Adrenal gland (tissue), 19 donors: Measurements from ENCODE around the gene MPDZ. TPM values are rescaled to one million over a fixed set of nuclear protein-coding genes. Genes with fewer than 3 reads are reported as not detected.

Source experiments
- DNase-seq, 7 donors: peaks; one replicate each; pipeline ENCODE4 v3.0.0-alpha.2; 2019 to 2020
- H3K27ac ChIP-seq, 5 donors: fragments of 200-600 bp; sonication (generic) in 4 of 5; 1 replicate in 3 of 5; 2 replicates in 2 of 5; pipeline versions ENCODE4 v1.5.1 to v1.8.0; 2016 to 2020; ENCODE audit warnings: mild to moderate bottlenecking in 1 of 5
- H3K27me3 ChIP-seq: fragments of 200-600 bp; 2 replicates; pipeline ENCODE4 v1.8.0; 2021
- H3K36me3 ChIP-seq, 2 donors: fragments of 200-600 bp; replicated peaks in 1 of 2; 1 replicate in 1 of 2; 2 replicates in 1 of 2; pipeline versions ENCODE4 v1.5.1 to v1.8.0; 2018 to 2022
- H3K4me1 ChIP-seq, 2 donors: fragments of 200-600 bp; replicated peaks in 1 of 2; 1 replicate in 1 of 2; 2 replicates in 1 of 2; pipeline versions ENCODE4 v1.5.1 to v1.8.0; 2018 to 2021
- H3K4me3 ChIP-seq, 4 donors: fragments of 200-600 bp; sonication (generic) in 3 of 4; one replicate each; pipeline ENCODE4 v1.5.1; 2016 to 2018
- H3K9me3 ChIP-seq, 3 donors: fragments of 200-600 bp; sonication (generic) in 1 of 3; replicated peaks in 1 of 3; 1 replicate in 2 of 3; 2 replicates in 1 of 3; pipeline versions ENCODE4 v1.5.1 to v1.8.0; 2016 to 2021
- CTCF ChIP-seq, 6 experiments: fragments of 450-650 bp in 4 of 6; fragments of 200-600 bp in 2 of 6; sonication (generic) in 1 of 6; IDR thresholded peaks; 1 replicate in 5 of 6; 2 replicates in 1 of 6; pipeline versions ENCODE4 v1.5.1 to v1.8.0; 2016 to 2021; ENCODE audit warnings: antibody characterized with exemption in 6 of 6, mild to moderate bottlenecking in 2 of 6, moderate library complexity in 1 of 6
- POLR2A ChIP-seq, 2 donors: fragments of 450-650 bp; IDR thresholded peaks; one replicate each; pipeline ENCODE4 v1.6.1; 2017; ENCODE audit warnings: antibody characterized with exemption in 2 of 2, mild to moderate bottlenecking in 2 of 2, moderate library complexity in 1 of 2
- WGBS, 4 donors: extraction: QIAGEN DNeasy Blood & Tissue Kit in 2 of 4; methylation state at CpG; one replicate each; pipeline versions ENCODE4 v1.1.5 to v1.1.7; 2013 to 2017; 5-methylcytosine and 5-hydroxymethylcytosine counted together
- intact Hi-C, 2 donors: fragments of 100-400 bp; cut with DNase I; formaldehyde crosslinking; loops; one replicate each; pipeline versions ENCODE4 v1.14.1 to v1.15.0; 2022 to 2023
- long read RNA-seq, 10 donors: library from polyadenylated mRNA in 3 of 10; unstranded in 2 of 10; stranded (forward) in 1 of 10; transcript quantifications; one replicate each; pipeline ENCODE4 v2.0.0 and lab custom pipeline, GENCODE V29; 2021 to 2026
- polyA plus RNA-seq, 3 donors: library from polyadenylated mRNA; stranded (reverse); fragments of 200-250 nt in 2 of 3; fragments of 350-450 nt in 1 of 3; fragmentation: Illumina TruSeq in 1 of 3; extraction: RNeasy Lipid Tissue Mini Kit (QIAGEN cat#74804) in 1 of 3; gene quantifications; one replicate each; pipeline ENCODE4 v1.2.3, GENCODE V29; 2013 to 2014
- total RNA-seq, 9 donors: library from RNA; depleted of rRNA in 4 of 9; stranded (reverse); fragments of >200 nt in 4 of 9; fragments of 120-200 nt in 1 of 9; fragmentation: NEBNext Ultra II Directional in 1 of 9; extraction: Animal tissue kit (Norgen Biotek cat#: 25700) in 1 of 9; gene quantifications; one replicate each; pipeline versions ENCODE4 v1.1.0 to v1.2.4, GENCODE V29; 2013 to 2023
- donor health status: healthy with polysubstance abuse.
- donor health status: Bipolar disorder and iron deficiency.
- donor health status: DM: yes; HTN: yes; CAD: no.
- donor health status: DM: no; HTN: no; CAD: no.
- donor health status: DM: no; HTN: no; CAD: no.
- donor health status: DM: yes; HTN: yes; CAD: no.

The MPDZ gene, protein sequence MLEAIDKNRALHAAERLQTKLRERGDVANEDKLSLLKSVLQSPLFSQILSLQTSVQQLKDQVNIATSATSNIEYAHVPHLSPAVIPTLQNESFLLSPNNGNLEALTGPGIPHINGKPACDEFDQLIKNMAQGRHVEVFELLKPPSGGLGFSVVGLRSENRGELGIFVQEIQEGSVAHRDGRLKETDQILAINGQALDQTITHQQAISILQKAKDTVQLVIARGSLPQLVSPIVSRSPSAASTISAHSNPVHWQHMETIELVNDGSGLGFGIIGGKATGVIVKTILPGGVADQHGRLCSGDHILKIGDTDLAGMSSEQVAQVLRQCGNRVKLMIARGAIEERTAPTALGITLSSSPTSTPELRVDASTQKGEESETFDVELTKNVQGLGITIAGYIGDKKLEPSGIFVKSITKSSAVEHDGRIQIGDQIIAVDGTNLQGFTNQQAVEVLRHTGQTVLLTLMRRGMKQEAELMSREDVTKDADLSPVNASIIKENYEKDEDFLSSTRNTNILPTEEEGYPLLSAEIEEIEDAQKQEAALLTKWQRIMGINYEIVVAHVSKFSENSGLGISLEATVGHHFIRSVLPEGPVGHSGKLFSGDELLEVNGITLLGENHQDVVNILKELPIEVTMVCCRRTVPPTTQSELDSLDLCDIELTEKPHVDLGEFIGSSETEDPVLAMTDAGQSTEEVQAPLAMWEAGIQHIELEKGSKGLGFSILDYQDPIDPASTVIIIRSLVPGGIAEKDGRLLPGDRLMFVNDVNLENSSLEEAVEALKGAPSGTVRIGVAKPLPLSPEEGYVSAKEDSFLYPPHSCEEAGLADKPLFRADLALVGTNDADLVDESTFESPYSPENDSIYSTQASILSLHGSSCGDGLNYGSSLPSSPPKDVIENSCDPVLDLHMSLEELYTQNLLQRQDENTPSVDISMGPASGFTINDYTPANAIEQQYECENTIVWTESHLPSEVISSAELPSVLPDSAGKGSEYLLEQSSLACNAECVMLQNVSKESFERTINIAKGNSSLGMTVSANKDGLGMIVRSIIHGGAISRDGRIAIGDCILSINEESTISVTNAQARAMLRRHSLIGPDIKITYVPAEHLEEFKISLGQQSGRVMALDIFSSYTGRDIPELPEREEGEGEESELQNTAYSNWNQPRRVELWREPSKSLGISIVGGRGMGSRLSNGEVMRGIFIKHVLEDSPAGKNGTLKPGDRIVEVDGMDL (N-terminal part only)
- total RNA-seq (10 to 100 TPM; 19.2 to 46.0 (median 34.1) TPM), polyA plus RNA-seq (10 to 100 TPM; 10.7 to 24.0 (median 16.4) TPM)
- long read RNA-seq, donor 1 = 0 reads
- long read RNA-seq, donor 2 = 0 reads
- long read RNA-seq, donor 3 = 0 reads
- long read RNA-seq, donor 4, partial matches to known transcripts = 6 of 9 reads
- long read RNA-seq, donor 4, other reads (novel, unspliced or antisense) = 3 of 9 reads
- long read RNA-seq, donor 5, partial matches to known transcripts = 2 of 8 reads
- long read RNA-seq, donor 5, other reads (novel, unspliced or antisense) = 6 of 8 reads
- long read RNA-seq, donor 6, partial matches to known transcripts = 5 of 12 reads
- long read RNA-seq, donor 6, other reads (novel, unspliced or antisense) = 7 of 12 reads
- long read RNA-seq, donor 7 = 0 reads
- long read RNA-seq, donor 8 = 0 reads
- long read RNA-seq, donor 9 = 0 reads
- long read RNA-seq, donor 10 = 0 reads

- DNase-seq = peak; percentile 51 to 78 (median 70)
- no peaks in the 10 kb centered on the region for H3K27me3 ChIP-seq
- no peaks in the 10 kb centered on the region for H3K36me3 ChIP-seq
- intact Hi-C loops = no loop called here
- H3K9me3 ChIP-seq = no peaks in the 10 kb centered on the region
- peaks cover 0 to 3% of the 10 kb centered on the region in 2 donors for H3K4me1 ChIP-seq
- WGBS, 4 donors = 4 to 17% (median 9%) methylated on average over 15 to 82 of the region's 82 CpGs
- TF ChIP-seq CTCF (IDR thresholded peaks at IDR 0.05) (peak in 2 of 6 experiments; percentile 5 to 34), POLR2A (IDR thresholded peaks at IDR 0.05) (peak; percentile 10 to 44)
- peak within 1 kb of the TSS; percentile 34 to 86 (median 40) for H3K4me3 ChIP-seq
- peak within 1 kb of the TSS in 4 of 5 donors; percentile 61 to 97 (median 86) for H3K27ac ChIP-seq
Observed at GRCh38 chr9:13279284-13280141, at the start of gene MPDZ. Gene MPDZ (minus strand): TSS chr9:13279692. CDS start chr9:13250315, 29,377 bp downstream.

- DNase-seq = peak in 1 of 7 donors; percentile 7
- Histone ChIP-seq H3K27ac (no peak overlapping the region), H3K9me3 (no peaks in the 10 kb centered on the region), H3K4me1 (no peaks in the 10 kb centered on the region), H3K27me3 (no peaks in the 10 kb centered on the region), H3K36me3 (no peaks in the 10 kb centered on the region), H3K4me3 (no peak overlapping the region)
- intact Hi-C loops = no loop called here
- TF ChIP-seq CTCF (IDR thresholded peaks at IDR 0.05) (no peak), POLR2A (IDR thresholded peaks at IDR 0.05) (no peak)
- 75 to 91% (median 89%) methylated on average over 1 of the region's 1 CpG for WGBS, 4 donors
Observed at GRCh38 chr9:13324988-13325387, 45.5 kb upstream of the MPDZ start.

DNA sequence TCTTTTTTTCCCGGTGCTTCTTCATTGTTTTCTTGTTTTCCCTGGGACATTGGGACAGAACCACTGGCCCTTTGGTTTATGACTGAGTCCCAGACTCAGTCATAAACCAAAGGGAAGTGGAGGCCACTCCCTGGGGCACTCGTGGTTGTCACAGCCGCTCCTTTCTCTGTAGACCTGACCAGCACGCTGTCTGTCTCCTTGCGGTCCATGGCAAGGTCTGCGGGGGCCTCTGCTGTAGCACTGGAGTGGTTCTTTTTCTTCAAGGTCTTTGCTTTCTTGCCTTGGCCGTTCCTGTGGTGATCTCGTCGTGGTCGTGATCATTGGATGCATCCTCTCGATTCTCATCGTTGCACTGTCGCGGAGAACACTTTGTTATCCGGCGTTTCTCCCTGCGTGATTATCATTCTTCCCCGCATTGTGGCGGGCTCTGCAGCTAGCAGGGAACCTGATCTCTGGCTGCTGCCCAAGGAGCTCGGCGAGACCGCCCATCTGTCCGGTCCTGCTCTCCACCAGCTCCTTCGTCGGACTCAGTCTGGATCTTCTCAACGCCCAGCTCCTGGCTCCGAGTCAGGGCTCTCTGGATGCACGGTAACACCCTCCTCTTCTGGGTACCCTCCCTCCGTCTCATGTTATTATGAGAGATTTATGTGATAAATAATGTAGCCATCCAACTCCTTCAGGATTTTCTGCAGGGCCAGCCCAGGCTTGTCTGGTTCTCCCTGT lies 43.5 kb upstream of the MPDZ start:
- no peak overlapping the region for H3K4me3 ChIP-seq
- intact Hi-C loops = no loop called here
- H3K9me3 ChIP-seq = no peaks in the 10 kb centered on the region
- DNase-seq = no peak
- H3K4me1 ChIP-seq = no peaks in the 10 kb centered on the region
- no peaks in the 10 kb centered on the region for H3K27me3 ChIP-seq
- H3K36me3 ChIP-seq = no peaks in the 10 kb centered on the region
- no peak for TF ChIP-seq POLR2A (IDR thresholded peaks at IDR 0.05)
- no peak for TF ChIP-seq CTCF (IDR thresholded peaks at IDR 0.05)
- 88 to 89% (median 89%) methylated on average over 29 of the region's 29 CpGs for WGBS, 4 donors
- no peak overlapping the region for H3K27ac ChIP-seq
